Hepatocyte (in vitro differentiated cells): ENCODE results near the gene PPIP5K1.

ENCODE experiments used
- CTCF ChIP-seq: fragments of 200-600 bp; sonication (generic); IDR thresholded peaks from 2 replicates; pipeline ENCODE4 v1.5.1; 2016; ENCODE audit warnings: antibody characterized with exemption, mild to moderate bottlenecking; ENCODE audit not compliant: poor library complexity
- EZH2 ChIP-seq: fragments of 200-600 bp; sonication (generic); IDR thresholded peaks from 2 replicates; pipeline ENCODE4 v1.6.1; 2016; ENCODE audit warnings: antibody characterized with exemption, mild to moderate bottlenecking, borderline replicate concordance

- TF ChIP-seq CTCF (no peak), EZH2 (no peak)
Observed at GRCh38 chr15:43552986-43553385, 37.0 kb downstream of the PPIP5K1 start.
